Uterus (tissue), 2 donors: ENCODE data around the gene CAVIN3.

ENCODE experiments used
- POLR2A ChIP-seq, 2 donors: fragments of 450-650 bp; IDR thresholded peaks; one replicate each; pipeline ENCODE4 v1.6.1; 2016; ENCODE audit warnings: antibody characterized with exemption in 2 of 2, mild to moderate bottlenecking in 1 of 2, moderate library complexity in 1 of 2
- TF ChIP-seq, protein P1 (sequence below), 4 experiments: fragments of 200-600 bp in 2 of 4; fragments of 450-650 bp in 2 of 4; sonication (generic) in 2 of 4; IDR thresholded peaks; one replicate each; pipeline ENCODE4 v1.5.1; 2016 to 2019; ENCODE audit warnings: antibody characterized with exemption in 4 of 4, mild to moderate bottlenecking in 2 of 4, moderate library complexity in 1 of 4

DNA sequence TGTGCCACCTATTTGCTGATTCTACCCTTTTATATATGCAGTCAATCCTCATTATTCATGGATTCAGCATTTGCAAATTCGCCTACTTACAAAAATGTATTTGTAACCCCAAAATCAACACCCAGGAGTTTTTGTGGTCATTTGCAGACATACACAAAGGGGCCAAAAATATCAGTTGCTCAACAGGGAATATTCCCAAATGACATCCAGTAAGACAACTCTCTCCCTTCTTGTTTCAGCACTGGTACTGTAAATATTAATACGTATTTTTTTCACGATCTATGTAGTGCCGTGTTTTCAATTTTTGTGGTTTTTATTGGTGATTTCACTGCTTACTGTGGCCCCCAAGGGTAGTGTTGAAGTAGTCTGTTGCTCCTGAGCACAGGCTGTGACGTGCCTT lies 11.8 kb upstream of the CAVIN3 start:
- no peak for TF ChIP-seq POLR2A (IDR thresholded peaks at IDR 0.05)
- TF ChIP-seq, protein P1, sequence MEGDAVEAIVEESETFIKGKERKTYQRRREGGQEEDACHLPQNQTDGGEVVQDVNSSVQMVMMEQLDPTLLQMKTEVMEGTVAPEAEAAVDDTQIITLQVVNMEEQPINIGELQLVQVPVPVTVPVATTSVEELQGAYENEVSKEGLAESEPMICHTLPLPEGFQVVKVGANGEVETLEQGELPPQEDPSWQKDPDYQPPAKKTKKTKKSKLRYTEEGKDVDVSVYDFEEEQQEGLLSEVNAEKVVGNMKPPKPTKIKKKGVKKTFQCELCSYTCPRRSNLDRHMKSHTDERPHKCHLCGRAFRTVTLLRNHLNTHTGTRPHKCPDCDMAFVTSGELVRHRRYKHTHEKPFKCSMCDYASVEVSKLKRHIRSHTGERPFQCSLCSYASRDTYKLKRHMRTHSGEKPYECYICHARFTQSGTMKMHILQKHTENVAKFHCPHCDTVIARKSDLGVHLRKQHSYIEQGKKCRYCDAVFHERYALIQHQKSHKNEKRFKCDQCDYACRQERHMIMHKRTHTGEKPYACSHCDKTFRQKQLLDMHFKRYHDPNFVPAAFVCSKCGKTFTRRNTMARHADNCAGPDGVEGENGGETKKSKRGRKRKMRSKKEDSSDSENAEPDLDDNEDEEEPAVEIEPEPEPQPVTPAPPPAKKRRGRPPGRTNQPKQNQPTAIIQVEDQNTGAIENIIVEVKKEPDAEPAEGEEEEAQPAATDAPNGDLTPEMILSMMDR (IDR thresholded peaks at IDR 0.05), result no peak
